Naive B cell (primary cell): ENCODE data around the gene SEC23A. TPM values are rescaled to one million over a fixed set of nuclear protein-coding genes. Genes with fewer than 3 reads are reported as not detected.
"Not testable (repeated sequence)": the region's sequence is repeated elsewhere in the genome, so short reads cannot be mapped to it uniquely, and the experiment has no call there.

Experiments used
- ATAC-seq, 2 donors: fragments of 150-1000 bp; cut with Tn5 transposase; 2 replicates each; pipeline ENCODE4 v1.10.0; 2021; ENCODE audit warnings: low read depth in 2 of 2, mild to moderate bottlenecking in 2 of 2, moderate library complexity in 2 of 2
- DNase-seq: peaks from one replicate; pipeline ENCODE4 v3.0.0; 2022
- H3K27ac Mint-ChIP-seq, 6 donors: one replicate each; pipeline ENCODE4 v1.8.0; 2020 to 2022; ENCODE audit warnings: mild to moderate bottlenecking in 6 of 6, mixed read lengths in 6 of 6, moderate library complexity in 5 of 6, inconsistent platforms in 2 of 6
- H3K27me3 Mint-ChIP-seq, 3 donors: one replicate each; pipeline ENCODE4 v1.8.0; 2021 to 2022; ENCODE audit warnings: mixed read lengths in 3 of 3, mild to moderate bottlenecking in 1 of 3
- H3K36me3 Mint-ChIP-seq, 2 donors: one replicate each; pipeline ENCODE4 v1.8.0; 2020 to 2022; ENCODE audit warnings: mixed read lengths in 2 of 2, inconsistent platforms in 1 of 2, mild to moderate bottlenecking in 1 of 2
- H3K4me1 Mint-ChIP-seq, 3 donors: one replicate each; pipeline ENCODE4 v1.8.0; 2020 to 2022; ENCODE audit warnings: mixed read lengths in 3 of 3, inconsistent platforms in 1 of 3, mild to moderate bottlenecking in 1 of 3, moderate library complexity in 1 of 3
- H3K4me3 Mint-ChIP-seq, 8 donors: one replicate each; pipeline ENCODE4 v1.8.0; 2020 to 2022; ENCODE audit warnings: mild to moderate bottlenecking in 8 of 8, mixed read lengths in 8 of 8, moderate library complexity in 8 of 8, inconsistent platforms in 2 of 8
- H3K9me3 Mint-ChIP-seq, 7 donors: one replicate each; pipeline ENCODE4 v1.8.0; 2020 to 2022; ENCODE audit warnings: mixed read lengths in 7 of 7, mild to moderate bottlenecking in 5 of 7, inconsistent platforms in 2 of 7, moderate library complexity in 1 of 7
- polyA plus RNA-seq, 6 donors: library from polyadenylated mRNA; unstranded; fragments of 300-500 nt; fragmentation: Illumina TruSeq; gene quantifications; one replicate each; pipeline ENCODE4 v1.2.3, GENCODE V29; 2021; ENCODE audit warnings: low read depth in 6 of 6

The SEC23A gene
- 10 to 100 TPM; 25.4 to 32.4 (median 28.9) TPM for polyA plus RNA-seq

DNA sequence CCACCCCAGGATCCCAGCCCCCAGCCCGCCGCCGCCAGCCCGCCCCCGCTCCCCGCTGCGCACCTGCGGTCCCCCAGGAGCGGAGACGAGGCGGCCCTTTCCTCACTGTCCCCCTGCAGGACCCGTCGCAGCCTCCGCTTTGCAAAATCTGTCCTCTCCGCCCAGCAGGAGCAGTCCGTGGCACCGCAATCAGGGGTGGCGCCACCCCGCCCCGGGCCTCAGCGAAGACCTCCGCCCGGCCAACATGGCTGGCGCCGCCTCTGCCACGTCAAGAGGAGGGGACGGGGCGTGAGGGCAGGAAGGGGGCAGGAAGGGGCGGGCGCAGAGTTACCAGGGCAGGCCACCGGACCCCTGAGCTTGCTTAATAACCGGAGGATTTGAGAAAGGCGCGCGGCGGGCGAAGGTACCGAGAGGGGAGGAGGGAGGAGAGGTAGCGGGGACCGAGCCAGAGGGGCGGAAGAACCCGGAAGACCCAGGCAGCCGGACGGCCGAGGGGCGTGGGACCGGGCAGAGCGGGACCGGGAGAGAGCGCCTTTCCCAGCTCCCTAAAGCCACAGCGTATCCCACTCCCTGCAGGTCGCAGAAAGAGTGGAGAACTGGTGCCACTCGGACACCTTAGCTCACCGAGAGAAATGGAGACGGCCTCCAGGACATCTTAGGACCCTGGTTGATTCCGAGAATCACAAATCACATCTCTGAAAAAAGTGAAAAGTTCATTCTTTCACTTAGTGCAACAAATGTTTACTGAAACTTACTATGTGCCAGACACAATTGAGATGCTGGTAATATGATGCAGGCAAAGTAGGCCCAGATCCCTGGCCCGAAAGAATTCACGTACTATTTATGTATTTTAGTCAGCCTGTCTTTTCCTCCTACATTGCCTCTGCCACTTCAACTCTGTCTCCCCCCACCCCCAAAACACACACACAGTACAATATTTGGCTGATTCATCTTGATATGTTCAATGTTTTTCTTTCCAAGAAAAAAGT is at the start of gene SEC23A:
TSS of gene SEC23A (minus strand) at position 267 of the 989 bp plus-strand sequence. CDS start 7,117 bp downstream, outside the sequence.
- ATAC-seq = peak; percentile 93 to 96

DNA sequence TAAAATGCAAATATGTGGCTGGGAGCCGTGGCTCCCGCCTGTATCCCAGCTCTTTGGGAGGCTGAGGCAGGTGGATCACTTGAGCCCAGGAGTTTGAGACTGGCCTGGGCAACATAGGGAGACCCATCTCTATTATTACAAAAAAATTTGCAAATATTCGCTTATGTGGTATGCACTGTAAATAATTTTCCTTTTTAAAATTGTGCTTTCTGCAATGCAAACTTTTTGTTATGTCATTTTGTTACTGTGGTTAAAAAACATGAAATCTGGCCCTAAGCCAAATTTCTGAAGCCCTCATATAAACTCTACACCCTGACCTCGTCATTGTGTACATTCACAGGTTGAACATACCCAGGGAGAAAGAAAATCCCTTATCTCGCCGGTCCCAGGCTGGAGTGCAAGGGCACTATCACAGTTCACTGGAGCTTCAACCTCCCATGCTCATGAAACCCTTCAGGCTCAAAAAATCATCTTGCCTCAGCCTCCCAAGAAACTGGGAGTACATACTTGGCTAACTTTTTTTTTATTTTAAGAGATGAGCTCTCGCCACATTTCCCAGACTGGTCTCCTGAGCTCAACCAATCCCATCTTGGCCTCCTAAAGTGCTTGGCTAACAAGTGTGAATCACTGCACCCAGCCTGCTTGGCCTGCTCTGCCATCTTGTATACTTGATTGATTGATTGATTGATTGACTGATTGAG is 42.4 kb upstream of the SEC23A start:
- H3K27ac Mint-ChIP-seq = peak overlapping the region in 2 of 6 donors; percentile 58 to 72
- no peaks in the 10 kb centered on the region for H3K27me3 Mint-ChIP-seq
- ATAC-seq (no peak), DNase-seq (no peak)
- peaks cover 0 to 11% (median 5%) of the 10 kb centered on the region in 7 donors for H3K9me3 Mint-ChIP-seq
- peaks cover 25% of the 10 kb centered on the region in 2 donors for H3K36me3 Mint-ChIP-seq
- no peak overlapping the region for H3K4me3 Mint-ChIP-seq
- peaks cover 9 to 13% (median 10%) of the 10 kb centered on the region in 3 donors for H3K4me1 Mint-ChIP-seq

More for the DNA sequence above, at the start of gene SEC23A:
- Mint-ChIP-seq H3K27ac (peak within 1 kb of the TSS; percentile 94 to 98 (median 98)), H3K9me3 (no peaks in the 10 kb centered on the region), H3K4me1 (peaks cover 19 to 51% (median 39%) of the 10 kb centered on the region in 3 donors), H3K27me3 (no peaks in the 10 kb centered on the region), H3K4me3 (peak within 1 kb of the TSS; percentile 93 to 99 (median 97)), H3K36me3 (no peaks in the 10 kb centered on the region)
- peak; percentile 85 for DNase-seq

DNA sequence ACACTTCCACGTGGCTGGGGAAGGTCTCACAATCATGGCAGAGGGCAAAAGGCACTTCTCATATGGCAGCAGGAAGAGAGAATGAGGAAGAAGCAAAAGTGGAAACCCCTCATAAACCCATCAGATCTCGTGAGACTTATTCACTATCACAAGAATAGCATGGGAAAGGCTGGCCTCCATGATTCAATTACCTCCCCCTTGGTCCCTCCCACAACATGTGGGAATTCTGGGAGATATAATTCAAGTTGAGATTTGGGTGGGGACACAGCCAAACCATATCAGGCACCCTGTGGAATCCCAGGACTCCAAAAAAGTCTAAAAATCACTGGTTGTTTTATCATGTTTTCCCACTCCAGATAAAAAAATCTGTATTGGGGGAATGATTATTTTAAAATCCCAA is 40.2 kb upstream of the SEC23A start:
- H3K9me3 Mint-ChIP-seq = peaks cover 0 to 11% (median 5%) of the 10 kb centered on the region in 7 donors
- not testable (repeated sequence) for H3K4me3 Mint-ChIP-seq, H3K27me3 Mint-ChIP-seq, DNase-seq, ATAC-seq
- H3K4me1 Mint-ChIP-seq = peaks cover 13 to 17% (median 17%) of the 10 kb centered on the region in 3 donors
- peaks cover 16 to 31% of the 10 kb centered on the region in 2 donors for H3K36me3 Mint-ChIP-seq
- H3K27ac Mint-ChIP-seq = peak overlapping the region in 2 of 6 donors; percentile 19 to 78

DNA sequence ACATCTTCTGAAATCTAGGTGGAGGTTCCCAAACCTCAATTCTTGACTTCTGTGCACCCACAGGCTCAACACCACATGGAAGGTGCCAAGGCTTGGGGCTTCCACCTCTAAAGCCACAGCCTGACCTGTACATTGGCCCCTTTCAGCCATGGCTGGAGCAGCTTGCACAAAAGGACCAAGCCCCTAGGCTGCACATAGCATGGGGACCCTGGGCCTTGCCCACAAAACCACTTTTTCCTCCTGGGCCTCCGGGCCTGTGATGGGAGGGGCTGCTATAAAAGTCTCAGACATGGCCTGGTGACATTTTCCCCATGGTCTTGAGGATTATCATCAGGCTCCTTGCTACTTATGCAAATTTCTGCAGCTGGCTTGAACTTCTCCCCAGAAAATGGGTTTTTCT is 38.6 kb upstream of the SEC23A start:
- ATAC-seq, H3K4me3 Mint-ChIP-seq, H3K27ac Mint-ChIP-seq, DNase-seq, H3K27me3 Mint-ChIP-seq: not testable (repeated sequence)
- Mint-ChIP-seq H3K9me3 (peaks cover 0 to 11% (median 5%) of the 10 kb centered on the region in 7 donors), H3K4me1 (peaks cover 13 to 17% (median 17%) of the 10 kb centered on the region in 3 donors), H3K36me3 (peaks cover 8 to 19% of the 10 kb centered on the region in 2 donors)

DNA sequence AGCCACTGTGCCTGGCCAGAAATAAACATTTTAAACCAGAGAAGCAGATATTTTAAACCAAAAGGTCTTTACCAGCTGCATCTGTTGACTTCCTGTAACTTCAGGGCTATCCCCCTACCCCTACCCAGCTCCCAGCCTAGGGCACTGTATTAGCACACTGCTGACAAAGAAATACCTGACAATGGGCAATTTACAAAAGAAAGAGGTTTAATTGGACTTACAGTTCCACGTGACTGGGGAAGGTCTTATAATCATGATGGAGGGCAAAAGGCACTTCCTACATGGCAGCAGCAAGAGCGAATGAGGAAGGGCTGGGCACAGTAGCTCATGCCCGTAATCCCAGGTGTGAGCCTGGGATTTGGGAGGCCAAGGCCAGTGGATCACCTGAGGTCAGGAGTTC is 37.1 kb upstream of the SEC23A start:
- H3K36me3 Mint-ChIP-seq = peaks cover 8 to 23% of the 10 kb centered on the region in 2 donors

DNA sequence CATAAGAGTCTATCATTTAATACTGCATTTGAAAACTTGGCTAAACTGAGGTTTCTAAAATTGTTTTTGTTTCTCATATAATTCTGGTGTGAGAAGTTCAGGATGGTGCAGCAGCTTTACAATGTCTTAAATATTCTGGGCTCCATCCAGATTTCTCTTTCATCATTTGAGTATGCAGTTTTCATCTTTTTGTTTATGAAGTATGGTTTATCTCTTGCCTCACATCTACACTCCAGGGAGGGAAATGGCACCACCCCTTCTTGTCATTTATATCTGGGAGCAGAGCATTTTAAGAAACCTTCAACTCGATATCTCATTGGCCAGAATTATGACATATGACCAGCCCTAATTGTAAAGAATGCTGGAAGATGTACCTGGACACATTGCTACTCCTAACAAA is 35.4 kb upstream of the SEC23A start:
- ATAC-seq = no peak
- Mint-ChIP-seq H3K9me3 (peaks cover 0 to 11% (median 5%) of the 10 kb centered on the region in 7 donors), H3K36me3 (peaks cover 8 to 23% of the 10 kb centered on the region in 2 donors), H3K27ac (peak overlapping the region in 2 of 6 donors; percentile 4 to 67), H3K27me3 (no peaks in the 10 kb centered on the region), H3K4me3 (no peak overlapping the region), H3K4me1 (peaks cover 13 to 17% (median 17%) of the 10 kb centered on the region in 3 donors)
- no peak for DNase-seq

More for the DNA sequence above, 37.1 kb upstream of the SEC23A start:
- ATAC-seq (no peak), DNase-seq (no peak)
- H3K4me1 Mint-ChIP-seq = peaks cover 13 to 17% (median 17%) of the 10 kb centered on the region in 3 donors
- H3K27ac Mint-ChIP-seq = peak overlapping the region in 4 of 6 donors; percentile 57 to 89 (median 76)
- peak overlapping the region in 2 of 8 donors; percentile 26 to 50 for H3K4me3 Mint-ChIP-seq
- no peaks in the 10 kb centered on the region for H3K27me3 Mint-ChIP-seq
- H3K9me3 Mint-ChIP-seq = peaks cover 0 to 11% (median 5%) of the 10 kb centered on the region in 7 donors

DNA sequence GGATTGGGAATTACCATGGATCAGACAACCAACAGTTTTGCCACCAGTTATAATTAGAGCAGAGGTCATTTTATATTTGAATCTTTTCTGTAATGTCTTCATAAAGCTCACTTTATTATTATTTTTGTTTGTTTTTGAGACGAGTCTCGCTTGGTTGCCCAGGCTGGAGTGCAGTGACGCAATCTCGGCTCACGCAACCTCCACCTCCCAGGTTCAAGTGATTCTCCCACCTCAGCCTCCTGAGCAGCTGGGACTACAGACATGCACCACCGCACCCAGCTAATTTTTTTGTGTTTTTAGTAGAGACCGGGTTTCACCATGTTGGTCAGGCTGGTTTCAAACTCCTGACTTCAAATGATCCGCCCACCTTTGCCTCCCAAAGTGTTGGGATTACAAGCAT is 34.8 kb upstream of the SEC23A start:
- H3K27ac Mint-ChIP-seq = peak overlapping the region in 2 of 6 donors; percentile 67 to 75
- H3K36me3 Mint-ChIP-seq = peaks cover 2 to 19% of the 10 kb centered on the region in 2 donors
- not testable (repeated sequence) for H3K4me3 Mint-ChIP-seq, ATAC-seq, H3K27me3 Mint-ChIP-seq, H3K9me3 Mint-ChIP-seq, DNase-seq
- peaks cover 9 to 17% (median 13%) of the 10 kb centered on the region in 3 donors for H3K4me1 Mint-ChIP-seq

DNA sequence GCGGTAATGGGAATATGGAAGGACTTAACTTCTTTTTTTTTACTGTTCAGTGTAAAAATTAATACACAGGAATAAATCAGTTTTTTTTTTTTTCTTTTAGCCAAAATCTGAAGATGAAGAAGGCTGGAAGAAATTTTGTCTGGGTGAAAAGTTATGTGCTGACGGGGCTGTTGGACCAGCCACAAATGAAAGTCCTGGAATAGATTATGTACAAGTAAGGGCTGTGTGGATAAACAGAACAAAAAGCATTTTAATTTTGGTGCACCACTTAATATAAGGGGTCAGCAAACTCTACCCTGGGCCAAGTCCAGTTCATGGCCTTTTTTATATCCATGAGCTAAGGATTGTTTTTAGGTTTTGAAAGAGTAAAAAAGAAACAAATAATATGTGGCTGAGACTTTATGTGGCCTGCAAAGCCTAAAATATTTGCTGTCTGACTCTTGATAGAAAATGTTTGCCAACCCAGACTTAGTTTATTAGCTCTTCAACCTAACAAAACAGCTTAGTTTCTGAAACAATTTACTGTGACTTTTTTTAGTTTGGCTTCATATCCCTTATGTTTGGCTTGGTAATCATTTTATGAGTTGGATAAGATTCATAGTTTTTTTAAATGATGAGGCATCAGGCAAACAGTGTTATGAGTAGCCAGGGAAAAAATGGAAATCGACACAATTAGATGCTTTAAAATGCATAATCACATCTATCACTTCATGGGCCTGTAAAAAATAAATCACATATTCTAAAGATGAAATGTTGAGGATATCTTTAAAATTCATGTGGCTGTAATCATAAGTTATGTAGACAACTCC is 19.5 kb upstream of the SEC23A start:
- Mint-ChIP-seq H3K4me1 (peaks cover 0 to 4% (median under 1%) of the 10 kb centered on the region in 3 donors), H3K27me3 (no peaks in the 10 kb centered on the region), H3K36me3 (peaks cover 0 to 11% of the 10 kb centered on the region in 2 donors), H3K9me3 (no peaks in the 10 kb centered on the region), H3K4me3 (no peak overlapping the region), H3K27ac (no peak overlapping the region)
- no peak for ATAC-seq
- no peak for DNase-seq

DNA sequence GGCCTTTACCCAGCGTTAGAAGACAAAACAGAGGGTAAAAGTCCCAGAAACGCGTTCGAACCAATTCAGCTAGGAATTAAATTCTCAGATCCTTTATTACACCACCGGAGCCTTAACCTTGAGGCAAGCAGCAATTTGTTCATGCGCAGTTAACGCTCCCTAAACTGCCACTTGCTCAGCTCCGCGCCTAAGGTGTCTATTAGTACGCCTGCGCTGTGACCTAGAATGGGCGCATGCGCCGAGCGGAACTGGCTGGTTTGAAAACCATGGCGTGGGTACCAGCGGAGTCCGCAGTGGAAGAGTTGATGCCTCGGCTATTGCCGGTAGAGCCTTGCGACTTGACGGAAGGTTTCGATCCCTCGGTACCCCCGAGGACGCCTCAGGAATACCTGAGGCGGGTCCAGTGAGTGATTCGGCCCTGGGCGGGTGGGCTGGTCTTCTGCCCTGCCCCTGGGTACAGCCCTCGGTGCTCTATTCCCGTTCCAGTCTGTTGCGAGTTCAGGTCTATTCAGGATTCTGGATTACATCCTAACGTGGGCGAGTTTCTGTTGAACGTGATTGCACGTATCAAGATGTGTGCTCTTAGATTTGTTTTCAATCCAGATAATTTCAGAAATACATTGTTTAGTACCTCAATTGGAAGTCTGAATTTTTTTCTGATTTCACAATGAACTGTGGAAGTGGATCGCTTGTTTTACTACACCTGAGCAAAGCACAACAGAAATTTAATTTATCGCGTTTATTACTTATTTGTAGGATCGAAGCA is 11.2 kb upstream of the SEC23A start, which contains the start of gene GEMIN2:
TSS of gene GEMIN2 (plus strand) at position 251 of the 766 bp plus-strand sequence. CDS start at position 267, 16 bp downstream.
- H3K36me3 Mint-ChIP-seq = no peaks in the 10 kb centered on the region
- peak; percentile 97 to 98 for ATAC-seq
- peak; percentile 89 for DNase-seq
- H3K9me3 Mint-ChIP-seq = no peaks in the 10 kb centered on the region
- peak within 1 kb of the TSS; percentile 86 to 99 (median 98) for H3K4me3 Mint-ChIP-seq
- H3K4me1 Mint-ChIP-seq = peaks cover 7 to 30% (median 9%) of the 10 kb centered on the region in 3 donors
- H3K27ac Mint-ChIP-seq = peak within 1 kb of the TSS; percentile 87 to 98 (median 97)
- H3K27me3 Mint-ChIP-seq = peaks cover 0 to 4% (median 0%) of the 10 kb centered on the region in 3 donors

DNA sequence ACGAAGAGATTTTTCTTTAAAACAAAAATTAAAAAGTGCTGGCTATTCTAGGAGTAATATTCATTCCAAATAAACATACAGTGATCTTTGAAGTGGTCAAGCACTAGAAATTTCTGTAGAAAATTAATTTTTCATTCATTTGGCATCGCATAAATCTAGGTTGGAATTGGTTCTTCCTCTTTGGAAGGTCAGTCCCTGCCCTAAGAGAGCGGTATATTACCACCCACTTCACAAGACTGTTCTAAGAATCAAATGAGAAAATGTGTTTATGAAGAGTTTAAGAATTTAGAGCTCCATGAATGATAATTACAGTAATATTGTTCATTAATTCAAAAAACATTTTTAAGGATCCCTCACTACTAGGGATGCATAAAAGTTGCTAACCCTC is 10.6 kb upstream of the SEC23A start:
- H3K4me3 Mint-ChIP-seq = peak overlapping the region; percentile 86 to 99 (median 98)
- ATAC-seq (no peak), DNase-seq (no peak)
- H3K4me1 Mint-ChIP-seq = peaks cover 7 to 30% (median 9%) of the 10 kb centered on the region in 3 donors
- no peaks in the 10 kb centered on the region for H3K36me3 Mint-ChIP-seq
- H3K27me3 Mint-ChIP-seq = peaks cover 0 to 4% (median 0%) of the 10 kb centered on the region in 3 donors
- peak overlapping the region; percentile 87 to 98 (median 97) for H3K27ac Mint-ChIP-seq
- H3K9me3 Mint-ChIP-seq = no peaks in the 10 kb centered on the region

DNA sequence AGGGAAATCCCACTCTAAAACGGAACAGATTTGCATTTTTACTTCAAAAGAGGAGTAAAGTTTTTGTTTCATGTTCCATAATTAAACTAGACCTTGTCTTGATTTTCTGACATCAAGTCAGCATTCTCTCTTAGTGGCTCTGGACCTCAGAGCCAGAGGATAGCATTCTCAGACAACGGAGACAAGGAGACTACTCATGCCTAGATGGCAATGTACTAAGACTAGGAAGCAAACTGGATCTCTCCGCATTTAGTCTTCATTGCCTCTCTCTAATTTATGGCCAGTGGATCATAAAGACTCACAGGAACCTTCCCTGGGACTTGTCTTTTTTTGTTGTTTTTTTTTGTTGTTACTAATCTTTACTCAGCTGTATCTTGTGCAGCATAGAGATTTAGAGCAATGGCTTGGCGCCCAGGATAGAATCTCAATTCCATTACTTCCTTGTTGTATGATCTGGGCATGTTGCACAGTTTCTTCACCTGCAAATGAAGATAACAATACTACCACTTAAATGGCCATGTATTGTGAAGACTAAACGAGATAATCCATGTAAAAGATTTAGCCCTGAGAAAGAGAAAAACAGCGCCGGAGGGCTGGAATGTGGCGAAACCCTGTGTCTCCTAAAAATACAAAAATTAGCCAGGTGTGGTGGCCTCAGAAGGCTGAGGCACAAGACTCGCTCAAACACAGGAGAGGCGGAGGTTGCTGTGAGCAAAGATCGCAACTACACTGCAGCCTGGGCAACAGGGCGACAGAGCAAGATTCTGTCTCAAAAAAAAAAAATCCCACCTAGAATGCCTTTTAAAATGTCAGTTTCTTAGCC is 7.1 kb upstream of the SEC23A start:
- DNase-seq (no peak), ATAC-seq (no peak)
- peaks cover 0 to 4% (median 0%) of the 10 kb centered on the region in 3 donors for H3K27me3 Mint-ChIP-seq
- no peak overlapping the region for H3K4me3 Mint-ChIP-seq
- no peaks in the 10 kb centered on the region for H3K36me3 Mint-ChIP-seq
- no peaks in the 10 kb centered on the region for H3K9me3 Mint-ChIP-seq
- H3K27ac Mint-ChIP-seq = peak overlapping the region in 1 of 6 donors; percentile 34
- H3K4me1 Mint-ChIP-seq = peaks cover 7 to 17% (median 8%) of the 10 kb centered on the region in 3 donors
